OCI-LY3 (cell line): ENCODE results near the gene SMTNL2.

Experiments used
- CTCF ChIP-seq: fragments of 200-600, 300-600 bp; sonication (generic); IDR thresholded peaks from 2 replicates; pipeline ENCODE4 v1.5.1; 2014; ENCODE audit warnings: antibody characterized with exemption, low read length, low read depth
- EZH2phosphoT487 ChIP-seq: fragments of 200-600 bp; shearing (Covaris generic); IDR thresholded peaks from 2 replicates; pipeline ENCODE4 v1.6.1; 2018; ENCODE audit warnings: antibody characterized with exemption, mixed run types, low read depth

GRCh38 chr17:4610162-4610561, 25.8 kb downstream of the SMTNL2 start:
- TF ChIP-seq CTCF = no peak
- TF ChIP-seq EZH2phosphoT487 = no peak
